SK-N-SH (cell line): Measurements from ENCODE around the gene AHCTF1. TPM values are rescaled to one million over a fixed set of nuclear protein-coding genes. Genes with fewer than 3 reads are reported as not detected.
"Not testable (repeated sequence)": the region's sequence is repeated elsewhere in the genome, so short reads cannot be mapped to it uniquely, and the experiment has no call there.

Experiments used
- CTCF ChIA-PET: fragments of 300-600, 350-600 bp; formaldehyde crosslinking; extraction: SDS; loops from one replicate; lab custom pipeline; 2021; lab: Yijun Ruan, JAX
- POLR2A ChIA-PET: fragments of 350-600 bp; sonication (Branson Sonifier 250); formaldehyde crosslinking; extraction: SDS; loops from one replicate; lab custom pipeline; 2020; ENCODE audit warnings: antibody characterized with exemption, inconsistent platforms; lab: Yijun Ruan, JAX
- DNase-seq: peaks from one replicate; pipeline ENCODE4 v3.0.0; 2012
- H2AFZ ChIP-seq: fragments of 200-600 bp; sonication (generic); 2 replicates; pipeline ENCODE4 v1.8.1; 2016; ENCODE audit warnings: antibody characterized with exemption, mild to moderate bottlenecking, low read depth
- H3F3A ChIP-seq: fragments of 200-600 bp; sonication (generic); replicated peaks from 2 replicates; pipeline ENCODE3; 2016; ENCODE audit warnings: antibody characterized with exemption, mild to moderate bottlenecking; ENCODE audit not compliant: insufficient read depth
- H3K27ac ChIP-seq, 2 experiments: fragments of 200-500 bp in 1 of 2; fragments of 200-600 bp in 1 of 2; sonication (Bioruptor generic) in 1 of 2; sonication (generic), shearing (Covaris generic) in 1 of 2; 2 replicates each; pipeline versions ENCODE4 v1.5.1 to v1.6.1; 2014 to 2016; ENCODE audit warnings: low read depth in 2 of 2, inconsistent platforms in 1 of 2, low read length in 1 of 2, mild to moderate bottlenecking in 1 of 2, mixed read lengths in 1 of 2
- H3K27me3 ChIP-seq: fragments of 200-600 bp; sonication (generic), shearing (Covaris generic); 2 replicates; pipeline ENCODE4 v1.6.1; 2016; ENCODE audit warnings: mixed run types; ENCODE audit not compliant: insufficient read depth
- H3K36me3 ChIP-seq, 2 experiments: fragments of 200-500 bp in 1 of 2; fragments of 200-600 bp in 1 of 2; sonication (Bioruptor generic) in 1 of 2; sonication (generic) in 1 of 2; replicated peaks in 1 of 2; 2 replicates each; pipeline versions ENCODE3 to v1.5.1; 2014 to 2016; ENCODE audit warnings: low read length in 1 of 2, mild to moderate bottlenecking in 1 of 2; ENCODE audit not compliant: insufficient read depth in 2 of 2, control insufficient read depth in 1 of 2
- H3K4me1 ChIP-seq, 2 experiments: fragments of 200-500 bp in 1 of 2; fragments of 200-600 bp in 1 of 2; sonication (Bioruptor generic) in 1 of 2; sonication (generic), shearing (Covaris generic) in 1 of 2; 2 replicates each; pipeline versions ENCODE4 v1.5.1 to v1.6.1; 2014 to 2016; ENCODE audit warnings: low read depth in 1 of 2, low read length in 1 of 2, mixed run types in 1 of 2; ENCODE audit not compliant: insufficient read depth in 2 of 2, control insufficient read depth in 1 of 2
- H3K4me2 ChIP-seq: fragments of 200-600 bp; sonication (generic), shearing (Covaris generic); 2 replicates; pipeline ENCODE4 v1.6.1; 2017; ENCODE audit warnings: mixed run types
- H3K4me3 ChIP-seq, 2 experiments: fragments of 200-500 bp in 1 of 2; fragments of 200-600 bp in 1 of 2; sonication (Bioruptor generic) in 1 of 2; sonication (generic), shearing (Covaris generic) in 1 of 2; 2 replicates each; pipeline versions ENCODE4 v1.5.1 to v1.8.1; 2014 to 2016; ENCODE audit warnings: low read depth in 2 of 2, inconsistent platforms in 1 of 2, low read length in 1 of 2, mild to moderate bottlenecking in 1 of 2, mixed read lengths in 1 of 2, moderate library complexity in 1 of 2
- H3K79me2 ChIP-seq: fragments of 200-600 bp; sonication (generic); 2 replicates; pipeline ENCODE4 v1.8.1; 2017; ENCODE audit warnings: mild to moderate bottlenecking; ENCODE audit not compliant: insufficient read depth
- H3K9ac ChIP-seq: fragments of 200-600 bp; sonication (generic); 2 replicates; pipeline ENCODE4 v1.6.1; 2017; ENCODE audit warnings: mixed run types
- H3K9me2 ChIP-seq: fragments of 200-600 bp; sonication (generic); 2 replicates; pipeline ENCODE4 v1.6.1; 2017; ENCODE audit warnings: mixed run types
- H3K9me3 ChIP-seq: fragments of 200-600 bp; sonication (generic); 2 replicates; pipeline ENCODE4 v1.6.1; 2017; ENCODE audit warnings: mixed run types, mild to moderate bottlenecking, moderate library complexity
- H4K20me1 ChIP-seq: fragments of 200-600 bp; sonication (generic); 2 replicates; pipeline ENCODE4 v1.6.1; 2017; ENCODE audit warnings: mild to moderate bottlenecking, mixed run types; ENCODE audit not compliant: insufficient read depth
- ELF1 ChIP-seq: IDR thresholded peaks from 2 replicates; pipeline ENCODE4 v1.4.0; 2012
- EP300 ChIP-seq, 2 experiments: IDR thresholded peaks; 2 replicates each; pipeline versions ENCODE4 v1.4.0 to v1.6.1; 2012; ENCODE audit warnings: borderline replicate concordance in 1 of 2, low read depth in 1 of 2, low read length in 1 of 2
- EZH2phosphoT487 ChIP-seq: fragments of 200-600 bp; sonication (generic); IDR thresholded peaks from 2 replicates; pipeline ENCODE4 v1.6.1; 2017; ENCODE audit warnings: low read depth, mixed run types, mild to moderate bottlenecking, antibody characterized with exemption, moderate library complexity, borderline replicate concordance
- FOXJ3 ChIP-seq: sonication (generic); formaldehyde crosslinking; IDR thresholded peaks from 2 replicates; pipeline ENCODE4 v1.5.1; 2020; ENCODE audit warnings: mild to moderate bottlenecking, missing genetic modification reagents
- FOXM1 ChIP-seq: IDR thresholded peaks from 2 replicates; pipeline ENCODE4 v1.4.0; 2012; ENCODE audit warnings: low read depth, mild to moderate bottlenecking
- GABPA ChIP-seq: IDR thresholded peaks from 2 replicates; pipeline ENCODE4 v1.4.0; 2012; ENCODE audit warnings: low read depth, mild to moderate bottlenecking
- GATA2 ChIP-seq: sonication (generic); formaldehyde crosslinking; IDR thresholded peaks from 2 replicates; pipeline ENCODE4 v1.5.0; 2020; ENCODE audit warnings: mild to moderate bottlenecking, missing genetic modification reagents
- MEF2A ChIP-seq: IDR thresholded peaks from 2 replicates; pipeline ENCODE4 v1.4.0; 2012; ENCODE audit warnings: low read depth, borderline replicate concordance
- NRF1 ChIP-seq: IDR thresholded peaks from 2 replicates; pipeline ENCODE4 v1.6.1; 2012; ENCODE audit warnings: low read depth, mild to moderate bottlenecking, low read length
- POLR2AphosphoS5 ChIP-seq: IDR thresholded peaks from 2 replicates; pipeline ENCODE4 v1.6.1; 2012; ENCODE audit warnings: low read depth, low read length
- RXRA ChIP-seq: IDR thresholded peaks from 2 replicates; pipeline ENCODE4 v1.4.0; 2012; ENCODE audit warnings: low read depth, mild to moderate bottlenecking, borderline replicate concordance
- SIN3A ChIP-seq: IDR thresholded peaks from 2 replicates; pipeline ENCODE4 v1.6.1; 2012; ENCODE audit warnings: low read depth, mild to moderate bottlenecking, low read length, moderate library complexity, borderline replicate concordance
- TAF1 ChIP-seq: IDR thresholded peaks from 2 replicates; pipeline ENCODE4 v1.6.1; 2012; ENCODE audit warnings: low read depth, mild to moderate bottlenecking, low read length, moderate library complexity, borderline replicate concordance
- TCF12 ChIP-seq: IDR thresholded peaks from 2 replicates; pipeline ENCODE4 v1.4.0; 2012
- YY1 ChIP-seq: IDR thresholded peaks from 2 replicates; pipeline ENCODE4 v1.4.0; 2012; ENCODE audit warnings: low read depth, mild to moderate bottlenecking
- WGBS: methylation state at CpG from one replicate; pipeline ENCODE4 v1.1.6; 2017; ENCODE audit warnings: low lambda C conversion rate; 5-methylcytosine and 5-hydroxymethylcytosine counted together
- polyA plus RNA-seq, 3 experiments: library from polyadenylated mRNA; depleted of rRNA; stranded (reverse); fragments of >200 nt; gene quantifications; 2 replicates each; pipeline ENCODE4 v1.2.3, GENCODE V29; 2012
- TF ChIP-seq, protein P1 (sequence below): fragments of 150-350 bp; IDR thresholded peaks from 2 replicates; pipeline ENCODE4 v1.6.1; 2016; ENCODE audit warnings: mild to moderate bottlenecking, low read depth, low read length

The AHCTF1 gene
- polyA plus RNA-seq, 1 of the 3 experiments (the other 2 are of a cell fraction) = 8.5 TPM

DNA sequence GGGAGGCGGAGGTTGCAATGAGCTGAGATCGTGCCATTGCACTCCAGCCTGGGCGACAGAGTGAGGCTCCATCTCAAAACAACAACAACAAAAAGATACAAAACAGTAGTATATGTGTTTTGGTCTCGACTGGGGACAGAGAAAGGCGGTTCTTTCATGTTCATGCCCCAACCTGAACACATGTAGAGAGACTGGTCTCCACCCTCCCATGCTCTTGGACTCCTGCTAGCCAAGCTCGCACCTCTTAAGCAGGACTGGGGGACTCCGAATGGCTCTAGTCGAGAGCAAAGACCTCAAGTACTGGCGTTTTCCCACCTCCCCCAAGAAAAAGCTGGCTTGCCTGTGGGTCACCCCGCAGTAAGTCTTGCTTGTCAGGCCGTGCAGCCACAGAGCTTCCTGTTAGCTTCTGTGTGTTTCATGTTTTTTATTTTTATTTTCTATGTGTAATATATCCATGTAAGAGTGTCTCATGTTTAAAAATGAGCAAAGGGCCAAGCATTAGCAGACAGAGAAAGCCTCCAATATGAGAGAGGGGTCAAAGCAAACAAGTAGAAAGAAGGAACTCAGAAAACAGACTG, 116.0 kb downstream of the AHCTF1 start:
- H4K20me1 ChIP-seq = no peaks in the 10 kb centered on the region

DNA sequence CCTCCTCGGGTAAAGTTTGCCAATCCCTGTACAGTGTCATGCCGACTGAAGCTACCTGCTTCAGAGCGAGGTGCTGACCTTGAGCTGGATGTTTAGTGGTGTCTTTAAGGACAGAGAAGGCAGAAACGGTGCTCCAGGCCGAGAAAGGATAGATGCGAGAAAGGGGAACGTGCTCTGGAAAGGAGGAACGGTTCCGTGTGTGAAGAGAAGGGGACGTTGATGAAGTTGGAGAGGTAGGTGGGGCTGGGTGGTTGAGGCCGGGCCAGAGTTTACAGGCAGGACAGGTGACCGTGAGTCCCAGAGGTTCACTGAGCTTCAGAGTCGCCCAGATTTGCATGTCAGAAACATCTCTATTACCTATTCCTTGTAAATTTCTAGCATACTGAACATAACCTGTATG, 116.9 kb downstream of the AHCTF1 start:
- DNase-seq = no peak
- no peak overlapping the region for H3K4me2 ChIP-seq
- H3F3A ChIP-seq = no peaks in the 10 kb centered on the region
- TF ChIP-seq TCF12 (no peak), EZH2phosphoT487 (no peak), TAF1 (no peak), SIN3A (no peak), FOXJ3 (CRISPR knock-in tag) (no peak), NRF1 (no peak), FOXM1 (no peak), GATA2 (CRISPR knock-in tag) (no peak), GABPA (no peak), MEF2A (no peak), ELF1 (no peak)
- TF ChIP-seq, all 33 proteins: peak for 0
- Histone ChIP-seq H2AFZ (no peak overlapping the region), H3K79me2 (no peaks in the 10 kb centered on the region), H3K4me3 (no peak overlapping the region), H3K9me3 (no peaks in the 10 kb centered on the region), H3K36me3 (no peaks in the 10 kb centered on the region), H3K9me2 (no peaks in the 10 kb centered on the region), H3K27ac (no peak overlapping the region), H4K20me1 (no peaks in the 10 kb centered on the region), H3K4me1 (no peaks in the 10 kb centered on the region), H3K9ac (no peak overlapping the region), H3K27me3 (peaks cover 24% of the 10 kb centered on the region; the same call in 1 of the 2 replicates)
- CTCF ChIA-PET = no interaction called here
- POLR2A ChIA-PET = interaction anchor here (1.0 kb wide), 1 partner anchor 12 kb away, joined by 3 read pairs; no protein-coding TSS in a partner anchor
- WGBS = 64% methylated on average over 13 of the region's 13 CpGs

More for the DNA sequence above, 116.0 kb downstream of the AHCTF1 start:
- no peak for TF ChIP-seq POLR2AphosphoS5
- TF ChIP-seq, protein P1, sequence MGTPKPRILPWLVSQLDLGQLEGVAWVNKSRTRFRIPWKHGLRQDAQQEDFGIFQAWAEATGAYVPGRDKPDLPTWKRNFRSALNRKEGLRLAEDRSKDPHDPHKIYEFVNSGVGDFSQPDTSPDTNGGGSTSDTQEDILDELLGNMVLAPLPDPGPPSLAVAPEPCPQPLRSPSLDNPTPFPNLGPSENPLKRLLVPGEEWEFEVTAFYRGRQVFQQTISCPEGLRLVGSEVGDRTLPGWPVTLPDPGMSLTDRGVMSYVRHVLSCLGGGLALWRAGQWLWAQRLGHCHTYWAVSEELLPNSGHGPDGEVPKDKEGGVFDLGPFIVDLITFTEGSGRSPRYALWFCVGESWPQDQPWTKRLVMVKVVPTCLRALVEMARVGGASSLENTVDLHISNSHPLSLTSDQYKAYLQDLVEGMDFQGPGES = no peak
- TF ChIP-seq YY1 = no peak
- TF ChIP-seq ELF1 = no peak
- no peak for TF ChIP-seq EP300 (IDR thresholded peaks at IDR 0.05; ENCODE audit: borderline replicate concordance in 1 of 2, low read depth in 1 of 2, low read length in 1 of 2)
- no peak for TF ChIP-seq MEF2A
- no peak for TF ChIP-seq RXRA
- ChIA-PET CTCF (no interaction called here), POLR2A (interaction anchor here (1.0 kb wide), 1 partner anchor 12 kb away, joined by 3 read pairs; no protein-coding TSS in a partner anchor)
- Histone ChIP-seq H3K4me1 (no peaks in the 10 kb centered on the region), H3K79me2 (no peaks in the 10 kb centered on the region), H3K9me3 (no peaks in the 10 kb centered on the region), H3K27ac (no peak overlapping the region), H3K4me2 (no peak overlapping the region), H2AFZ (no peak overlapping the region), H3K9me2 (no peaks in the 10 kb centered on the region), H3K36me3 (no peaks in the 10 kb centered on the region), H3K27me3 (peaks cover 24% of the 10 kb centered on the region; the same call in 1 of the 2 replicates), H3K9ac (no peak overlapping the region), H3F3A (no peaks in the 10 kb centered on the region), H3K4me3 (no peak overlapping the region)
- DNase-seq = no peak
- WGBS = 66% methylated on average over 11 of the region's 11 CpGs

DNA sequence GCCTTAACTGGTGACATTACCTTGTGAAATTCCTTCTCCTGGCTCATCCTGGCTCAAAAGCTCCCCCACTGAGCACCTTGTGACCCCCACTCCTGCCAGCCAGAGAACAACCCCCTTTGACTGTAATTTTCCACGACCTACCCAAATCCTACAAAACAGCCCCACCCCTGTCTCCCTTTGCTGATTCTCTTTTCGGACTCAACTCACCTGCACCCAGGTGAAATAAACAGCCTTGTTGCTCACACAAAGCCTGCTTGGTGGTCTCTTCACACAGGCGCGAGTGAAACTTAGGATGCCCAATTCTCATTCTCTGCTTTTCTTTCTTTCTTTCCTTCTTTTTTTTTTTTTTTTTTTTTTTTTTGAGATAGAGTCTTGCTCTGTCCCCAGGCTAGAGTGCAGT, 118.4 kb downstream of the AHCTF1 start:
- CTCF ChIA-PET, H3K27ac ChIP-seq, H3K9me3 ChIP-seq, DNase-seq, POLR2A ChIA-PET, H2AFZ ChIP-seq, H3K9me2 ChIP-seq, H4K20me1 ChIP-seq, H3K9ac ChIP-seq, H3F3A ChIP-seq, H3K36me3 ChIP-seq, H3K4me1 ChIP-seq, H3K4me3 ChIP-seq, H3K4me2 ChIP-seq, H3K79me2 ChIP-seq: not testable (repeated sequence)
- peaks cover 24% of the 10 kb centered on the region; the same call in 1 of the 2 replicates for H3K27me3 ChIP-seq
- 68% methylated on average over 4 of the region's 4 CpGs for WGBS
